ENCODE data around the gene GLRA1.

Gene GLRA1

DNA sequence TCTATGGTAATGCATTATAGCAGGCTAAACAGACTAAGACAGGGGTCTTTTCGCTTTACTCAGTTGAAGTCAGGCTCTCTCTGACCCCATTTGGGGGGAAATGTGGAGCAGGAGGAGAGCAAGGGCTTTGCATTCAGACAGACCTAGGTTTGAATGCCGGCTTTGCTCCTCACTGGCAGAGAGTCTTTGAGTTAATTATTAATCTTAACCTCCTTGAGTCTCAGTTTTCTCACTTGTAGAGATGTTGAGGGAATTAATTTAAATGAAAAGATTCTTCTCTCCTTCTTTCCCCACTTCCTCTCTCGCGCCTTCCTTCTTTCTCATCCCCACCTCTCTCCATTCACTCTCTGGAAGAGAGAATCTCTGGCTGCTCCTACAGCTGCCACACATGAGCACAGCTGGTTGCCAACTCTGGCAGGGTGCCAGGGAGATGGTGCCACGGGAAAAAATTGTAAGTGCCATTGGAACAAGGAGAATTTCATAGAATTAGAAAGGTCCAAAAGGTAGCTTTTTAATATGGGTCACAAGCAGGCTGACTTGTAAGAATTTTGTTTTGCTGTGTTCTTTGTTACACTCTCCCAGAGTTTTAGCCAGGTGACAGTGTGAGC is 25.2 kb upstream of the GLRA1 start:
- Histone ChIP-seq H3K14ac (ENCODE audit: low read length) (no peak overlapping the region), H2BK120ac (ENCODE audit: insufficient read depth, low read length, poor library complexity) (no peak overlapping the region), H2BK5ac (ENCODE audit: low read depth, low read length, poor library complexity) (no peak overlapping the region), H3K36me3 (ENCODE audit: control insufficient read depth in 1 of 2, insufficient read depth in 2 of 2, low read length in 2 of 2) (no peaks in the 10 kb centered on the region), H2AK5ac (ENCODE audit: low read length) (no peak overlapping the region), H3K4me1 (ENCODE audit: control insufficient read depth in 1 of 2, insufficient read depth in 2 of 2, low read length in 2 of 2) (no peaks in the 10 kb centered on the region), H3K27ac (ENCODE audit: low read depth, low read length) (no peak overlapping the region), H4K91ac (ENCODE audit: low read depth, low read length) (no peak overlapping the region), H3K4me2 (ENCODE audit: low read length) (no peak overlapping the region), H3K79me1 (ENCODE audit: low read length) (no peaks in the 10 kb centered on the region), H3K18ac (ENCODE audit: low read length) (no peak overlapping the region), H3K23ac (ENCODE audit: low read length) (no peak overlapping the region), H4K8ac (ENCODE audit: low read depth, low read length) (no peak overlapping the region), H3K4me3 (ENCODE audit: low read depth, low read length) (no peak overlapping the region), H2AFZ (ENCODE audit: insufficient read depth, low read length, poor library complexity) (no peak overlapping the region), H2BK12ac (ENCODE audit: low read length) (no peak overlapping the region), H3K27me3 (ENCODE audit: insufficient read depth, low read length) (no peaks in the 10 kb centered on the region), H3K9me3 (ENCODE audit: insufficient read depth, low read depth, low read length) (no peaks in the 10 kb centered on the region), H4K12ac (ENCODE audit: low read depth, low read length) (no peak overlapping the region), H3K9ac (ENCODE audit: low read length) (no peak overlapping the region), H3K79me2 (ENCODE audit: control insufficient read depth, insufficient read depth, low read length, poor library complexity) (no peaks in the 10 kb centered on the region), H3K4ac (ENCODE audit: low read depth, low read length) (no peak overlapping the region)
- WGBS (ENCODE audit: extremely low coverage, insufficient coverage, insufficient read length), result no CpG with 5 or more reads among the region's 5 CpGs
- no peak for DNase-seq

DNA sequence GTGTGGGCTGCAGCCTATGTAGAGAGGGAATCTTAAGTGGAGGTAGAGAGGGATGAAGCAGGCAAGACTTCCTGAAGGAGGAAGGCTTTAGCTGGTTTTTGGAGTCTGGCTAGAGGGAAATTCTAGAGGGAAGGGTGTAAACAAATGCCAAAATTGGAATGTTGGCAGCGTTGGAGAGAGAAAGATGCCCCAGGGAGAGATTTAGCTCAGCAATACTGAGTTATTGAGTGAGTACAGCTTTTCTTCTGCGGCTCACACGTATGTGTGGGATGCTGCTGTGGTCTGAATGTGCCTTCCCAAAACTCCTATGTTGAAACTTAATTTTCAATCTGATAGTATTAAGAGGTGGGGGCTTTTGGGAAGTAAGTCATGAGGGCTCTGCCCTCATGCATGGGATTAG is 24.5 kb upstream of the GLRA1 start:
- no peak overlapping the region for H4K12ac ChIP-seq (ENCODE audit: low read depth, low read length)
- H3K27ac ChIP-seq (ENCODE audit: low read depth, low read length), result no peak overlapping the region
- no peak overlapping the region for H4K91ac ChIP-seq (ENCODE audit: low read depth, low read length)
- H2BK5ac ChIP-seq (ENCODE audit: low read depth, low read length, poor library complexity), result no peak overlapping the region
- H3K79me2 ChIP-seq (ENCODE audit: control insufficient read depth, insufficient read depth, low read length, poor library complexity), result no peaks in the 10 kb centered on the region
- H3K18ac ChIP-seq (ENCODE audit: low read length), result no peak overlapping the region
- DNase-seq, result no peak
- H4K8ac ChIP-seq (ENCODE audit: low read depth, low read length), result no peak overlapping the region
- H3K14ac ChIP-seq (ENCODE audit: low read length), result no peak overlapping the region
- H3K9ac ChIP-seq (ENCODE audit: low read length), result no peak overlapping the region
- H3K79me1 ChIP-seq (ENCODE audit: low read length), result no peaks in the 10 kb centered on the region
- H3K9me3 ChIP-seq (ENCODE audit: insufficient read depth, low read depth, low read length), result no peaks in the 10 kb centered on the region
- no peak overlapping the region for H3K4ac ChIP-seq (ENCODE audit: low read depth, low read length)
- no peak overlapping the region for H2AFZ ChIP-seq (ENCODE audit: insufficient read depth, low read length, poor library complexity)
- no peaks in the 10 kb centered on the region for H3K4me1 ChIP-seq (ENCODE audit: control insufficient read depth in 1 of 2, insufficient read depth in 2 of 2, low read length in 2 of 2)
- H2BK12ac ChIP-seq (ENCODE audit: low read length), result no peak overlapping the region
- no peak overlapping the region for H2AK5ac ChIP-seq (ENCODE audit: low read length)
- H3K23ac ChIP-seq (ENCODE audit: low read length), result no peak overlapping the region
- H3K27me3 ChIP-seq (ENCODE audit: insufficient read depth, low read length), result no peaks in the 10 kb centered on the region
- H2BK120ac ChIP-seq (ENCODE audit: insufficient read depth, low read length, poor library complexity), result no peak overlapping the region
- H3K4me2 ChIP-seq (ENCODE audit: low read length), result no peak overlapping the region
- H3K36me3 ChIP-seq (ENCODE audit: control insufficient read depth in 1 of 2, insufficient read depth in 2 of 2, low read length in 2 of 2), result no peaks in the 10 kb centered on the region
- no peak overlapping the region for H3K4me3 ChIP-seq (ENCODE audit: low read depth, low read length)
- WGBS (ENCODE audit: extremely low coverage, insufficient coverage, insufficient read length), result no CpG with 5 or more reads among the region's 3 CpGs

DNA sequence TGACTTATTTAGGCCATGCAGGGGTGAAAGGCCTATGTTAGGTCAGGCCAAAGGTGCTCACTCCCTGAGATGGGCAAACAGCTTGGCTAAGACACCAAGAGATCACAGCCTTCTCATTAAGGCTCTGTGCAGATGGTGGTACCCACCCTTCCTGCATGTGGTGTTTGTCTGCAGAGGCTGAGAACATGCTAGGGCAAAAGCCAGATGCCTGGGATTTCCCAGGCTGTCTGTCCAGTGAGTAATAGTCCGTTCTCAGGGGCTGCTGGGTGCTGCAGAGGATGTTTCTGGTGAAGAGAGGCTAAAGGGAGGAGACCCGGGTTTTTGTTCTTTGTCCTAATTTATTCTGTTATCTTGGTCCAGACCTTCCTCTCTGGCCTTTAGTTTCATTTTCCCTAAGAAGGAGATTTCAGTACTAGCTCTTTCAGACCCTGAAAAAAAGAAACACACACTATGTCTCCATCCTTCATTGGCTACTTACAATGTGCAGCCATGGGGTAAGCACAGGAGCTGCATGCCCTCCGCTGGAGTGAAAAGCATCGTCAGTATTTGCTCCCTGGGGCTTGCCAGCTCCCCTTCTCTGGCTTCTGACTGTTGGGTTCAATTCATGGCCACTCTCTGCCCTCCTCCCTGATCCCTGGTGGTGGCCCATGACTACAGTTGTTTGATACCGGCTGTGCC is 23.4 kb upstream of the GLRA1 start:
- H3K9me3 ChIP-seq (ENCODE audit: insufficient read depth, low read depth, low read length), result no peaks in the 10 kb centered on the region
- H4K91ac ChIP-seq (ENCODE audit: low read depth, low read length), result no peak overlapping the region
- H3K4me3 ChIP-seq (ENCODE audit: low read depth, low read length), result no peak overlapping the region
- H3K14ac ChIP-seq (ENCODE audit: low read length), result no peak overlapping the region
- H3K4me1 ChIP-seq (ENCODE audit: control insufficient read depth in 1 of 2, insufficient read depth in 2 of 2, low read length in 2 of 2), result no peaks in the 10 kb centered on the region
- no peak overlapping the region for H3K4ac ChIP-seq (ENCODE audit: low read depth, low read length)
- H3K9ac ChIP-seq (ENCODE audit: low read length), result no peak overlapping the region
- DNase-seq, result no peak
- H4K8ac ChIP-seq (ENCODE audit: low read depth, low read length), result no peak overlapping the region
- H3K27me3 ChIP-seq (ENCODE audit: insufficient read depth, low read length), result no peaks in the 10 kb centered on the region
- no peak overlapping the region for H4K12ac ChIP-seq (ENCODE audit: low read depth, low read length)
- H3K23ac ChIP-seq (ENCODE audit: low read length), result no peak overlapping the region
- H3K4me2 ChIP-seq (ENCODE audit: low read length), result no peak overlapping the region
- H3K79me1 ChIP-seq (ENCODE audit: low read length), result no peaks in the 10 kb centered on the region
- H3K36me3 ChIP-seq (ENCODE audit: control insufficient read depth in 1 of 2, insufficient read depth in 2 of 2, low read length in 2 of 2), result no peaks in the 10 kb centered on the region
- no peak overlapping the region for H2AFZ ChIP-seq (ENCODE audit: insufficient read depth, low read length, poor library complexity)
- no peak overlapping the region for H2BK120ac ChIP-seq (ENCODE audit: insufficient read depth, low read length, poor library complexity)
- no peak overlapping the region for H3K18ac ChIP-seq (ENCODE audit: low read length)
- no CpG with 5 or more reads among the region's 5 CpGs for WGBS (ENCODE audit: extremely low coverage, insufficient coverage, insufficient read length)
- H3K79me2 ChIP-seq (ENCODE audit: control insufficient read depth, insufficient read depth, low read length, poor library complexity), result no peaks in the 10 kb centered on the region
- no peak overlapping the region for H2AK5ac ChIP-seq (ENCODE audit: low read length)
- no peak overlapping the region for H2BK12ac ChIP-seq (ENCODE audit: low read length)
- no peak overlapping the region for H3K27ac ChIP-seq (ENCODE audit: low read depth, low read length)
- H2BK5ac ChIP-seq (ENCODE audit: low read depth, low read length, poor library complexity), result no peak overlapping the region

DNA sequence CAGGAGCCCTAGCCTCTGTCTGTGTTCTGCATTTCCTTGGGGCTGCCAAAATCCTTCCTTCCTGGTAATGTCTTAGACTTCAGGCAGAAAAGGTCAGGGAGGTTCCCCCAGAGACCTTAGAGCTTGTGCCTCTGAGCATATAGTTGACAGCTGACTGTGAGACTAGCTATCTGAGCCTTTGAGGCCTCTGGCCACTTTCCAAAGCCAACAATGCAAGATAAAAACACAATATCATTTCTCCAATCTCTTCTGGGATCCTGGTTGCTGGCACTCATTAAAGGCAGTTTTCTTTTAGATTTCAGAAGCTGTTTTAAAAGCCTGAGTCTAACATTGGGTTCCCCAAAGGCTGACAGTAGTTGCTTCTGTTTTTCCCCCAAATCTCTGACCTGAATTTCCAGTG is 13.2 kb upstream of the GLRA1 start:
- no peak overlapping the region for H2BK5ac ChIP-seq (ENCODE audit: low read depth, low read length, poor library complexity)
- H4K91ac ChIP-seq (ENCODE audit: low read depth, low read length), result no peak overlapping the region
- no peaks in the 10 kb centered on the region for H3K9me3 ChIP-seq (ENCODE audit: insufficient read depth, low read depth, low read length)
- no peak overlapping the region for H3K9ac ChIP-seq (ENCODE audit: low read length)
- no peak overlapping the region for H3K18ac ChIP-seq (ENCODE audit: low read length)
- H3K14ac ChIP-seq (ENCODE audit: low read length), result no peak overlapping the region
- no peak overlapping the region for H3K4ac ChIP-seq (ENCODE audit: low read depth, low read length)
- no peak overlapping the region for H2BK120ac ChIP-seq (ENCODE audit: insufficient read depth, low read length, poor library complexity)
- H3K23ac ChIP-seq (ENCODE audit: low read length), result no peak overlapping the region
- H3K27ac ChIP-seq (ENCODE audit: low read depth, low read length), result no peak overlapping the region
- no peak overlapping the region for H2BK12ac ChIP-seq (ENCODE audit: low read length)
- H3K36me3 ChIP-seq (ENCODE audit: control insufficient read depth in 1 of 2, insufficient read depth in 2 of 2, low read length in 2 of 2), result no peaks in the 10 kb centered on the region
- H3K79me2 ChIP-seq (ENCODE audit: control insufficient read depth, insufficient read depth, low read length, poor library complexity), result no peaks in the 10 kb centered on the region
- H4K8ac ChIP-seq (ENCODE audit: low read depth, low read length), result no peak overlapping the region
- H3K4me1 ChIP-seq (ENCODE audit: control insufficient read depth in 1 of 2, insufficient read depth in 2 of 2, low read length in 2 of 2), result no peaks in the 10 kb centered on the region
- H3K4me3 ChIP-seq (ENCODE audit: low read depth, low read length), result no peak overlapping the region
- no peaks in the 10 kb centered on the region for H3K79me1 ChIP-seq (ENCODE audit: low read length)
- no peak overlapping the region for H2AK5ac ChIP-seq (ENCODE audit: low read length)
- no peaks in the 10 kb centered on the region for H3K27me3 ChIP-seq (ENCODE audit: insufficient read depth, low read length)
- no peak overlapping the region for H2AFZ ChIP-seq (ENCODE audit: insufficient read depth, low read length, poor library complexity)
- no peak overlapping the region for H3K4me2 ChIP-seq (ENCODE audit: low read length)
- no peak overlapping the region for H4K12ac ChIP-seq (ENCODE audit: low read depth, low read length)
- DNase-seq, result peak; percentile 8 to 11

Data from trophoblast cell (in vitro differentiated cells and primary cell).